DMS 273 treated with DMSO at 0.1 percent for 48 hours (cell line): Measurements from ENCODE around the gene DNHD1.
A peak's percentile ranks its signal among the peaks of the same experiment; 100 is the strongest.

ENCODE experiments used
- DNase-seq: peaks from one replicate; lab custom pipeline; 2025; lab: John Stamatoyannopoulos, UW

The DNHD1 gene

DNA sequence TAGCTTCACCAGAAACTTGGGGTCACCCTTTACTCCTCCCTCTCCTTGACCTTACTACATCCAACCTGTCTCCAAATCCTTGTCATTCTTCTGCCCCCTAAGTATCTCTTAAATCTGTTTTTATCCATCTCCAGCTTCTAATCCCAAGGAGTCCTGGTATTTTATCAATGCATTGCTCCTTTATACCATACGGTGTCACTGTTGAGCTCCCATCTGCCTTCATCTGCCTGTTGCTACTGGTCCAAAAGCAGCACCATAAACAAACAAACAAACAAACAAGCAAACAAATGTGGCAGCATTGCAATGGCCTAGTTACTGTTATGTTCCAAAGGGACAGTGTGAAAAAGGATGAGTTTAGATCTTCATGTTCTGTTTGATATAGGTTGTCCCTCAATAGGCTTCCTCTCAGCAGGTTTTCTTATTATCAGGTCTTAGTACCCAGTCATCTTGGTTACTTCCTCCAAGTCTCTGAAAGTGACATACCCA, 34.2 kb downstream of the DNHD1 start:
- peak; percentile 2 for DNase-seq

DNA sequence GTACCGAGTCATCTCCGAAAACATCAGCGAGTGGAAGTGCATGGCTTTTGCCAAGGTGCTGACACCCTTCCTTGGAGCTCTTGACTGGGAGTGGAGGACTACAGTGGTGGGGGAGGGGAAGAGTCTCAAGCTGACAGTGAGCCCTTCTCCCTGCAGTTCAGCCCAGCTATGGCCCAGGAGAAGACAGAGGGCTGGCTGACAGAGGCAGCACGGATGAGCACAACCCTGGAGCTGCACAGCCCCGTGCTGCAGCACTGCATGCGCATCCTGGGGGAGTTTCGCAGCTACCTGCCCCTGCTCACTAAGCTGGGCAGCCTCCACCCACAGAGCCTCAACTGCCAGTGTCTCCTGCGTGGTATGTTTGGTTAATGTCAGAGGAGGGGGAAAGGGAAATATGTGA, 41.4 kb downstream of the DNHD1 start:
- no peak for DNase-seq

DNA sequence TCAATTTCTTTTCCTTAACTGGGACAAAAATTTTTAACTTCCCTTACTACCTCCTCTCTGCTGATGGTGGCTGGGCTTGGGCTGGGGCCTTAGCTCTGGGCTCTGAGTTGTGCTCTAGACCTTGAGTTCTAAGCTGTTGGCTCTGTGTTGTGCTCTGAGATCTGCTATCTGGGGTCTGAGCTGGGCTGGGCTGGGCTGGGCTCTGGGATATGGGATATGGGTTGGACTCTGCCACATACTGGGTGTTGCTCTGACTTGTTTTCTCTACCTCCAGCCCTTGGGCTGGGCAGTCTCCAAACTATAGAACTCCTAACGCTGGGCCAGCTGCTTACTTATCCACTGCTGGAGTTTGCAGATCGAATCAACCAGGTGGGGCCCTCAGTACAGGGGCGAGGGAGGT, 41.9 kb downstream of the DNHD1 start:
- no peak for DNase-seq

DNA sequence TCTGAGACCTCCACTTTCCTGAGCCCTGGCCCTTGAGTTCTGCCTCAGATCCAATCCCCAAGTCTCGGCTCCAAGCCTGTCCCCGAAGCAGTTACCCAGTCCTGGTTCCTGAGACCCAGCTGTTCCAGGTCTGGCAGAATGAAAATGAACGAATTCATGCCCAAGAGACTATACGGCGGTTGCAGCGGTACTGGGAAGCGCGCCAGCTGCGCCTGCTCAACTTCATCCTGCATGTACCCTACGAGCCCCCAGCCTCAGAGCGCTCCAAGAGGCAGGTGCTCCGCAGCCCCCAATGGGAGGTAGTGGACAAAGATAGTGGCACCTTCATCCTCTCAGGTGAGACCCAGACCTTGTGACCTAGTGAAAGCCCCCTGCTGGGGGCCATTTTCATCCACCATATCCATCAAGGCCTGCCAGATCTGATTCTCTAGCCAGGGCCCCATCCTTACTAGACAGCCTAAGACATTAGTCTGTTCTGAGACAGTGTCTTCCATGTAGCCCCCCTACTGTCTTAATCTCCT, 42.7 kb downstream of the DNHD1 start:
- no peak for DNase-seq

DNA sequence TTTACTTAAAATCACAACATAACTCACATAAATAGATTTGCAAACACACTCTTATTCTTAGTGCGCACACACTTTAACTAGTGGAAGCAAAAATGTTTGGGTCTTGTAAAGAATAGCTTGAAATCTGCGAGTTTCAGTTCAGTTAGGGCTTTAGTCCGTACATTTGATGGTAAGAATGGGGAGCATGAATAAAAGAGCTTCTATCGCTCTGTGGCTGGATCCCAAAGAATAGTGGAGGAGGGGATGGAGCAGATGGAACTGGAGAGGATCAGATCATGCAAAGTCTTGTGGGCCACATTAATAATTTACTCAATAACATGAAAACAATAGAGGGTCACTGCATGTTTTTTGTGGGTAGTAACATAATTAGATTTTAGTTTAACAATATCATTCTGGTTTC, 44.3 kb downstream of the DNHD1 start:
- no peak for DNase-seq

- no peak for DNase-seq
Observed at GRCh38 chr11:6542727-6543126, 45.6 kb downstream of the DNHD1 start.

DNA sequence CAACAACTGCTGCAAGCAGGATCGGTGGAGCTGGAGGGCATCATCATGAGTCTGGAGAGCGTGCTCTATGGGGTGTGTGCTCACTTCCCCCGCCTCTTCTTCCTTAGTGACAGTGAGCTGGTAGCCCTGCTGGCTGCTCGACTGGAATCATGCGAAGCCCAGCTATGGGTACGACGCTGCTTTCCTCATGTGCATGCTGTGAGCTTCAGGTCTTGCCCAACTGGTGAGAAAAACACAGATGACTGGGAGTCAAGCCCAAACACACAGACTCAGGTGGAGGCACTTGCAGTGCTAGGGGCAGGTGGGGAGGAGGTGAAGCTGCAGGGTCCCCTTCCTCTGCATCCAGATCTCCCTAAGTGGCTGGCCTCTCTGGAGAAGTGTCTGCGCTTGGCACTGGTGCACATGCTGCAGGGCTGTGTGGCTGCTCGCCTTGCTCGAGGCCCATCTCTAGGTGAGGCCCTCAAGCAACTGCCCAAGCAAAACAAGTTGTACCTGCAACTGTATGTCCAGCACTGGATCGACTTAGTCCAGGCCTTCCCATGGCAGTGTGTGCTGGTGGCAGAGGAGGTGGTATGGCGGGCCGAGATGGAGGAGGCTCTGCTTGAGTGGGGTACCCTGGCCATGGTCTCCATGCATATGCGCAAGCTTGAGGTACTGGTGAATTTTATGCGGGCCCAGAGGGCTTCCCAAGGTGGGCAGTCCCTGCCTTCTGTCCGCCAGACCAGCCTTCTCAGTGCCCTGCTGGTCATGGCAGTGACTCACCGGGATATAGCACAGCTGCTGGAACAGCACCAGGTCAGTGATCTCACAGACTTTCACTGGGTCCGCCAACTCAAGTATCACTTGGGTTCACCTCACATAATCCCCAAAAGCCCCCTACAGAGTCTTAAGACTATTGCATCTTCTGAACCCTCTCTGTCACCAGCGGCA, 48.1 kb downstream of the DNHD1 start:
- DNase-seq = no peak

DNA sequence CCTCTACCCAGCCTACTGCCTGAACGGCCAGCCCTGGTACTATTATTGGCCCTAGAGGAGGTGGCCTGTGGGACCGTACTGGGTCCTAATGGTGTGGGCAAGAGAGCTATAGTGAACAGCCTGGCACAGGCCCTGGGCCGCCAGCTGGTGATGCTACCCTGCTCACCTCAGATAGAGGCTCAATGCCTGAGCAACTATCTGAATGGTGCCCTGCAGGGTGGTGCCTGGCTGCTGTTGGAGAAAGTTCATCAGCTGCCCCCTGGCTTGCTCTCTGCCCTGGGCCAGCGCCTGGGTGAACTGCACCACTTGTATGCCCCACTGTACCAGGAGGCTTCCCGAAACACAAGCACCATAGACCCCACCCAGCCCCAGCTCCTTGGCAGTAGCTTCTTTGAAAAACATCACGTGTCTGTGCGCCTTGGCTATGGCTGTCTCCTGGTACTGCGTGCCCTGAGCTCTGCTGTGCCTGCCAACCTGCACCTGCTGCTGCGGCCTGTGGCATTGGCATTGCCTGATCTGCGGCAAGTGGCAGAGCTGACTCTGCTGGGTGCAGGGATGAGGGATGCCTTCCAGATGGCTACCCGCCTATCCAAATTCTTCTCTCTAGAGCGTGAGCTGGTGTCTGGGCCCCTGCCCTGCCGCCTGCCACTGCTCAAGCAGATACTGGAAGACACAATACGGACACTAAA, 49.0 kb downstream of the DNHD1 start:
- no peak for DNase-seq

DNA sequence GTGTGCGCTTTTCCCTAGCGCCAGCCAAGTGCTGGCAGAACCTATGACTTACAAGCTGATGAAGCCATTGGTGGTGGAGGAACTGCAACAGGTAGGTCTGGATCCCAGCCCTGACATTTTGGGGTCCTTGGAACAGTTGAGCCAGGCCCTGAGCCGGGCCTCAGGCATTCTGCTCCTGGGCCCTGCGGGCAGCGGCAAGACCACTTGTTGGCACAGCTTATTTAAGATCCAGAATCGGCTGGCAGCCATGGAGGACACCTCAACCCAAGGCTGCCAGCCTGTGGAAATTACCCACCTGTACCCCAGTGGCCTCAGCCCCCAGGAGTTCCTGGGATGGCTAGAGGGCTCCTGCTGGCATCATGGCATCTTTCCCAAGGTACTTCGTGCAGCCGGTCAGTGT, 49.7 kb downstream of the DNHD1 start:
- DNase-seq = no peak

- DNase-seq = no peak
Observed at GRCh38 chr11:6547177-6547576, 50.1 kb downstream of the DNHD1 start.

DNA sequence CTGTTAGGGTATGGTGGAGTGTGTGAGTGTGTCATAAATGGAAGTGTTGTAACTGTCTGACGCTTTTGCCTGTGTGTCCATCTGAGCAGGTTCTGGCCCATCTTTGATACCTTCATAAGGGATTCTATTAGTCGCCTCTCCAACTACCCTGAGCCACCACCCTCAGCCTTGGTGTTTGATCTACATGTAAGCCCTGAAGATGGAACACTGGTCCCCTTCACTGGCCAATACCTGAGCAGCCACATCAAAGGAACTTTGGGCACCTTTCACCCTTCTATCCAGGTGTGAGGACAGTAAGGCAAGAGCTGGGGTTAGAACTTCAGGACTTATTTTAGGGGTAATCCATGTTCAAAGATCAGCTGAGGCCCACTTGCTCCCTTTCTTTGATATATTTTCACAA, 51.0 kb downstream of the DNHD1 start:
- DNase-seq = no peak

GRCh38 chr11:6548641-6549040, 51.6 kb downstream of the DNHD1 start:
- no peak for DNase-seq

GRCh38 chr11:6553634-6554033, 56.6 kb downstream of the DNHD1 start:
- DNase-seq = no peak

DNA sequence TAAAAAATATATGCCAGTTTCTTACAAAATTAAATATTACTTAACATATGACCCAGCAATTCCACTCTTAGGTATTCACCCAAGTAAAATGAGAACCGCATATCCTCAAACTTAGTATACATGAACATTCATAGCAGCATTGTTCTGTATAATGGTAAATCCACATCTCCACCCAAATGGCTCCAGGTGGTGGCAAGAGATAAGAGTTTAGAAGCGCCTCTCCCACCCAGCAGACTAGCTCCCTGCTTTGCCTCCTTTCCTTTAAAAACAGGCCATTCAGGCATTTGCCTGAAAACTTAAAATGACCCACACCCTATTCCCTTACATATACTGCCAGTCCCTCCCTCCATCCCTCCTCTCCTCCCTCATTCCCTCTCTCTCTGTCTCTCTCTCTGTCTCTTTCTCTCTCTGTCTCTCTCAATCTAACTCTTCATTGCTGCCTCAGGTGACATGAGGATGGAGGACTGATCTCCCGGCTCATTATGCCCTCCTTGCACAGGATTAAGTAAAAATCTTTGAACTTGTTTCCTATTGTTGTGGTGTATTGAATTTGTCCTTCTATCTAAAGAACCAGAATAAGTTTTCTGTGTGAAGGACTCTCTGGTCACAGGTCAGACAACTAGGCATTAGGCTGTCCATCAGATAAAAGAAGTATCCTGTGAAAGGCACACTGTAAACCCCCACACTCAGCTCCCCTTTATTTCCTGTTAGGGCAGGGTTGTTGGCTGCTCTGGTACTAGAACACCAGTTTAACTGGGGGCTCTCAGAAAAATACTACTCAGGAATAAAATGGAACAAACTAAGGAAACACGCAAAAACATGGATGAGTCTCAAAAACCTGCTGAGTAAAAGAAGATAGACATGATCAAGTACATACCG, 58.0 kb downstream of the DNHD1 start:
- no peak for DNase-seq

GRCh38 chr11:6556139-6556949, 59.3 kb downstream of the DNHD1 start:
- DNase-seq = no peak

DNA sequence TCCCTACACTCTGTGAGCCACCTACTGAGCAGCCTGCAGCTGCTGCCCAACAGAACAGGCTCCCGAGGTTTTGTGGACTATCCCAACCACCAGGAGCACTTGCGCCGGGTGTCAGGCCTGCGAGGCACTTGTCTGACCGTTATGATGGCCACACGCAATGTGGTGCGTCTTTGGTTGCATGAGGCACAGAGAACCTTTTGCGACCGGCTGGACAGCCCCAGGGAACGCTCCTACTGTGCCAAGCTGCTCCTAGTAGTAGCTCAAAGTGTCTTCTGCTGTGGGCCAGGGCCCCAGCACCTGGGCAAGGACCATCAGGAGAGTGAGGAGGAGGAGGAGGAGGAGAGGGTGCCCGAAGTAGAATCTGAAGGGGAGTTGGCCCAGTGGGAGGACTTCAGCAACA, 60.0 kb downstream of the DNHD1 start:
- no peak for DNase-seq

DNA sequence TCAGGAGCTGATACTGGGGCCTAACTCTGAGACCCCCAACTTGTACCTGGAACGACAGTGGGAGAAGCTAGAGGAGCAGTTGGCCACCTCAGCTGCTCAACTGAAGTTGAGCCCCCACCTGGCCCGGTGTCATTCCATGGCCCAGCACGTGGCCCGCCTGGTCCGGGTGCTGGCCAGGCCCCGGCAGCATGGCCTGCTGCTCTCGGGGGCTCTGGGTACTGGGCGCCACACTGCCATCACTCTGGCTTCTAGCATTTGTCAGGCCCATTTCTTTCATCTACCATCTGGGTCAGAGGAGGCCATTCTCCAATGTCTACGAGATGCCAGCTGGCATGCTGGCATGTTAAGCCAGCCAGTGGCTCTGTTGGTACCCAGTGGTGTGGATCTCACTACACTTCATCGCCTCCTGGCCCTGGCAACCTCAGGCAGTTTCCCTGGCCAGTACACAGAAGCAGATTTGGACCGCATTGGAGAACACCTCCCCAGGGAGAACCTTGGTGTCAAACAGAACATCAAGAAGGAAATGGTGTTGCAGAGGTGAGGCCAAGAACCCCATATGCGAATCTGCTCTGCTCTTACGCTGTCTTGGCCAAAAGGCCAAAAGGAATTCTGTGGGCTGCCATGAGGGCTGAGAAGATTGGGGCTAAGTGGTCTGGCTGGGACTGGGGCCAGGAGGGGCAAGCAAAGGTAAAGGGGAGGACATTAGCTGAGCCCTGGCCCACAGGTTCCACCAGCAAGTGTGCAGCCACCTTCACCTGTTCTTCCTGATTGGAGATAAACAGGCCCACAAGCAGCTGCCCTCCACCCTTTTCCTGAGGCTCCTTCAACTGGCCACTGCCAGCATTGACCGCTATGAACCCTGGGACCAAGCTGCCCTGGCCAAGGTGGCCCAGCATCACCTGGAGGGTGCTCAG, 60.9 kb downstream of the DNHD1 start:
- DNase-seq = no peak

DNA sequence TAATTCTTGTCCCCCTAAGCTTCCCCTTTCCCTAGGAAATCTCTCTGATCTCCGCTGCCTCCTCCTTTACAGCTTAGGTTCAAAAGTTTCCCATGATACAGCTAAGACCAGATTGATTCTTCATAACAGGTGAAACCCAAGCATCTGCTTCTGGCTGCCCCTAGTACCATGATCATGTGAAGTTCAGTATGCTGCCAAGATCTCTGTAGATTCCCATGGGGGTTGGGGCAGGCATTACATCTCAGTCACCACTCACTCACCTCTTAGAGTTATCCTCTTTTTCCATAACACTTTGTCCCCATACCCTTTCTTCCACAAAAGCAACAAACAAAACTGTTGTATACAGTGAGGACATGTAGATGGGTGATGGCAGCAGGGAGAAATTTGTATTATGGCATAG, 62.3 kb downstream of the DNHD1 start:
- DNase-seq = no peak

GRCh38 chr11:6561288-6561687, 64.2 kb downstream of the DNHD1 start:
- no peak for DNase-seq

- no peak for DNase-seq
Observed at GRCh38 chr11:6563121-6563619, 66.1 kb downstream of the DNHD1 start.
